Psoas muscle (tissue), 8 donors: Measurements from ENCODE around the gene GPATCH1. TPM values are rescaled to one million over a fixed set of nuclear protein-coding genes. Genes with fewer than 3 reads are reported as not detected.
"Not testable (repeated sequence)": the region's sequence is repeated elsewhere in the genome, so short reads cannot be mapped to it uniquely, and the experiment has no call there.

Experiments used
- ATAC-seq, 4 donors: fragments of 200-7000 bp; cut with Tn5 transposase; one replicate each; pipeline ENCODE4 v1.9.1; 2020; ENCODE audit warnings: moderate library complexity in 3 of 4, mild to moderate bottlenecking in 2 of 4
- DNase-seq, 2 donors: peaks; one replicate each; pipeline ENCODE4 v3.0.0-alpha.2; 2020
- H3K27ac ChIP-seq: fragments of 200-600 bp; one replicate; pipeline ENCODE4 v1.8.0; 2022
- H3K27me3 ChIP-seq, 3 donors: fragments of 200-600 bp in 1 of 3; one replicate each; pipeline versions ENCODE4 v1.6.1 to v1.8.0; 2013 to 2022; ENCODE audit warnings: low read length in 2 of 3, mild to moderate bottlenecking in 2 of 3, moderate library complexity in 1 of 3; ENCODE audit not compliant: insufficient read depth in 3 of 3
- H3K36me3 ChIP-seq, 2 donors: fragments of 200-600 bp in 1 of 2; one replicate each; pipeline versions ENCODE4 v1.6.1 to v1.8.0; 2013 to 2022; ENCODE audit warnings: low read depth in 1 of 2, mild to moderate bottlenecking in 1 of 2, moderate library complexity in 1 of 2; ENCODE audit not compliant: insufficient read depth in 1 of 2
- H3K4me1 ChIP-seq: fragments of 200-600 bp; one replicate; pipeline ENCODE4 v1.8.0; 2022
- H3K4me3 ChIP-seq: fragments of 200-600 bp; one replicate; pipeline ENCODE4 v1.8.0; 2022; ENCODE audit warnings: mild to moderate bottlenecking
- H3K9me3 ChIP-seq: fragments of 200-600 bp; one replicate; pipeline ENCODE4 v1.8.0; 2022
- WGBS, 3 donors: extraction: QIAGEN DNeasy Blood & Tissue Kit; methylation state at CpG; one replicate each; pipeline versions ENCODE4 v1.1.6 to v1.1.7; 2013; 5-methylcytosine and 5-hydroxymethylcytosine counted together
- intact Hi-C, 2 donors: fragments of 100-400 bp; cut with DNase I; formaldehyde crosslinking; loops; one replicate each; pipeline versions ENCODE4 v1.11.0 to v1.14.2; 2022
- long read RNA-seq, 2 donors: library from polyadenylated mRNA; unstranded; transcript quantifications; one replicate each; pipeline ENCODE4 v2.0.0, GENCODE V29; 2021
- polyA plus RNA-seq, 3 donors: library from polyadenylated mRNA; stranded (reverse); fragments of 200-250 nt; gene quantifications; one replicate each; pipeline ENCODE4 v1.2.3, GENCODE V29; 2013
- total RNA-seq, 4 donors: library from RNA; stranded (reverse); fragmentation: NEBNext Ultra II Directional in 2 of 4; extraction: Animal tissue kit (Norgen Biotek cat#: 25700) in 2 of 4; gene quantifications; one replicate each; pipeline versions ENCODE4 v1.2.1 to v1.2.4, GENCODE V29; 2021 to 2023
- TF ChIP-seq, protein P1 (sequence below): fragments of 200-600 bp; IDR thresholded peaks from one replicate; pipeline ENCODE4 v1.8.0; 2022; ENCODE audit warnings: antibody characterized with exemption
- donor health status: healthy with polysubstance abuse.
- donor health status: DM: no; HTN: no; CAD: no; lungs with moderate emphysema.
- donor health status: Bipolar disorder and iron deficiency.
- donor health status: healthy.
- donor health status: DM: yes; HTN: yes; CAD: no.
- donor health status: DM: no; HTN: no; CAD: no.
- donor health status: DM: no; HTN: no; CAD: no.
- donor health status: DM: yes; HTN: yes; CAD: no.

Gene GPATCH1, protein sequence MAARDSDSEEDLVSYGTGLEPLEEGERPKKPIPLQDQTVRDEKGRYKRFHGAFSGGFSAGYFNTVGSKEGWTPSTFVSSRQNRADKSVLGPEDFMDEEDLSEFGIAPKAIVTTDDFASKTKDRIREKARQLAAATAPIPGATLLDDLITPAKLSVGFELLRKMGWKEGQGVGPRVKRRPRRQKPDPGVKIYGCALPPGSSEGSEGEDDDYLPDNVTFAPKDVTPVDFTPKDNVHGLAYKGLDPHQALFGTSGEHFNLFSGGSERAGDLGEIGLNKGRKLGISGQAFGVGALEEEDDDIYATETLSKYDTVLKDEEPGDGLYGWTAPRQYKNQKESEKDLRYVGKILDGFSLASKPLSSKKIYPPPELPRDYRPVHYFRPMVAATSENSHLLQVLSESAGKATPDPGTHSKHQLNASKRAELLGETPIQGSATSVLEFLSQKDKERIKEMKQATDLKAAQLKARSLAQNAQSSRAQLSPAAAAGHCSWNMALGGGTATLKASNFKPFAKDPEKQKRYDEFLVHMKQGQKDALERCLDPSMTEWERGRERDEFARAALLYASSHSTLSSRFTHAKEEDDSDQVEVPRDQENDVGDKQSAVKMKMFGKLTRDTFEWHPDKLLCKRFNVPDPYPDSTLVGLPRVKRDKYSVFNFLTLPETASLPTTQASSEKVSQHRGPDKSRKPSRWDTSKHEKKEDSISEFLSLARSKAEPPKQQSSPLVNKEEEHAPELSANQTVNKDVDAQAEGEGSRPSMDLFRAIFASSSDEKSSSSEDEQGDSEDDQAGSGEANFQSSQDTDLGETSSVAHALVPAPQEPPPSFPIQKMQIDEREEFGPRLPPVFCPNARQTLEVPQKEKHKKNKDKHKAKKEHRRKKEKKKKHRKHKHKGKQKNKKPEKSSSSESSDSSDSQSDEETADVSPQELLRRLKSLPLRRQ
- total RNA-seq (1 to 10 TPM; 3.1 to 7.5 (median 5.6) TPM), polyA plus RNA-seq (1 to 10 TPM; 3.3 to 5.3 (median 3.4) TPM)
- long read RNA-seq, donor 1, partial matches to known transcripts = 0 of 4 reads
- long read RNA-seq, donor 1, other reads (novel, unspliced or antisense) = 0 of 4 reads
- long read RNA-seq, donor 2, transcript GPATCH1-201 (20 exons, 3,492 nt) = major isoform, 7 of 12 reads
- long read RNA-seq, donor 2, partial matches to known transcripts = 4 of 12 reads
- long read RNA-seq, donor 2, other reads (novel, unspliced or antisense) = 1 of 12 reads

DNA sequence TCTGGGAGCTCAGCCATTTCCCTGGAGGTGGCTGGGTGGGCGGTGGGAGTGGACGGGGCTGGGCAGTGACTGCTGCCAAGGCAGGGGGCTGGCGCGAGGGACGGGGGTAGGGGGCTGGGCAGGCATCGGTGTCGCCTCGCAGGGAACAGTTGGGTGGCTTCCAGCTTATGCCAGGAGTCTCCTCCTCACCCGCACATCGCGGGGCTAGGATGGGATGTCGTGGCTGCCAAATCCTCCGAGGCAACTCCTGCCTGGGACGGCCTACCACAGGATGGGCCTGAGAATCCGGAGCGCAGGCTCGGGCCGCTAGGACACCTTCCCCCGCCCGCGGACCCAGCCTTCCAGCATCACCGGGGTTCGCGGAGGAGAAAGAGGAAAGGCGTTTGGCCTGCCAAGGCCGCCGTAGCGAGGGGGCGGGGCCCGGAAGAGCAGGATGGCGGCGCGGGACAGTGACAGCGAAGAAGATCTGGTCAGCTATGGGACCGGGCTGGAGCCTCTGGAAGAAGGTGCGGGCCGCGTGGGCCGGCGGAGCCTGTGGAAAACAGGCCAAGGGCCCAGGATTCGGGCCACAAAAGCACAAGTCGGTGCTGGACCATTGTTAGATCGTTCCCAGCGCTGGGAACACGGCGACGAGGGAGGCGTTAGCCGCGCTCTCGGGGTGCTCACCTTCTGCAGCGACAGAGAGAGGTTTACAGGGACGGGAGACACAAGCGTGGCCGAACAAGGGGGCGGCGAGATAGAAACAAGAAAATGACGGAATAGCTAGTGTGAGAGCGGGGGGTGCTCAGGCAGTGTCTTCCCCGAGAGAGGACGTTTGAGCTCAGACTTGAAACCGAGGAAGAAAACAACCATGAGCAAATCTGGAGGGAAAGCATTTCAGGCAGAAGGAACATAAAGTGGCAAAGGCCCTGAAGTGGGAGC lies at the start of gene GPATCH1:
TSS of gene GPATCH1 (plus strand) at position 421 of the 921 bp plus-strand sequence. CDS start at position 434, 13 bp downstream.
- DNase-seq = peak; percentile 92
- peak; percentile 88 to 99 (median 96) for ATAC-seq
- H3K4me1 ChIP-seq = peaks cover 21% of the 10 kb centered on the region
- intact Hi-C loops = loop anchor here in 1 of 2 donors (5.0 kb wide), 1 partner anchor 104 kb away; no protein-coding TSS in a partner anchor
- no peaks in the 10 kb centered on the region for H3K27me3 ChIP-seq
- H3K27ac ChIP-seq = peak within 1 kb of the TSS; percentile 81
- no peaks in the 10 kb centered on the region for H3K36me3 ChIP-seq
- TF ChIP-seq, protein P1, sequence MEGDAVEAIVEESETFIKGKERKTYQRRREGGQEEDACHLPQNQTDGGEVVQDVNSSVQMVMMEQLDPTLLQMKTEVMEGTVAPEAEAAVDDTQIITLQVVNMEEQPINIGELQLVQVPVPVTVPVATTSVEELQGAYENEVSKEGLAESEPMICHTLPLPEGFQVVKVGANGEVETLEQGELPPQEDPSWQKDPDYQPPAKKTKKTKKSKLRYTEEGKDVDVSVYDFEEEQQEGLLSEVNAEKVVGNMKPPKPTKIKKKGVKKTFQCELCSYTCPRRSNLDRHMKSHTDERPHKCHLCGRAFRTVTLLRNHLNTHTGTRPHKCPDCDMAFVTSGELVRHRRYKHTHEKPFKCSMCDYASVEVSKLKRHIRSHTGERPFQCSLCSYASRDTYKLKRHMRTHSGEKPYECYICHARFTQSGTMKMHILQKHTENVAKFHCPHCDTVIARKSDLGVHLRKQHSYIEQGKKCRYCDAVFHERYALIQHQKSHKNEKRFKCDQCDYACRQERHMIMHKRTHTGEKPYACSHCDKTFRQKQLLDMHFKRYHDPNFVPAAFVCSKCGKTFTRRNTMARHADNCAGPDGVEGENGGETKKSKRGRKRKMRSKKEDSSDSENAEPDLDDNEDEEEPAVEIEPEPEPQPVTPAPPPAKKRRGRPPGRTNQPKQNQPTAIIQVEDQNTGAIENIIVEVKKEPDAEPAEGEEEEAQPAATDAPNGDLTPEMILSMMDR = no peak
- H3K4me3 ChIP-seq = peak within 1 kb of the TSS; percentile 94
- no peaks in the 10 kb centered on the region for H3K9me3 ChIP-seq
- 1% methylated on average over 56 to 62 of the region's 62 CpGs for WGBS, 3 donors

DNA sequence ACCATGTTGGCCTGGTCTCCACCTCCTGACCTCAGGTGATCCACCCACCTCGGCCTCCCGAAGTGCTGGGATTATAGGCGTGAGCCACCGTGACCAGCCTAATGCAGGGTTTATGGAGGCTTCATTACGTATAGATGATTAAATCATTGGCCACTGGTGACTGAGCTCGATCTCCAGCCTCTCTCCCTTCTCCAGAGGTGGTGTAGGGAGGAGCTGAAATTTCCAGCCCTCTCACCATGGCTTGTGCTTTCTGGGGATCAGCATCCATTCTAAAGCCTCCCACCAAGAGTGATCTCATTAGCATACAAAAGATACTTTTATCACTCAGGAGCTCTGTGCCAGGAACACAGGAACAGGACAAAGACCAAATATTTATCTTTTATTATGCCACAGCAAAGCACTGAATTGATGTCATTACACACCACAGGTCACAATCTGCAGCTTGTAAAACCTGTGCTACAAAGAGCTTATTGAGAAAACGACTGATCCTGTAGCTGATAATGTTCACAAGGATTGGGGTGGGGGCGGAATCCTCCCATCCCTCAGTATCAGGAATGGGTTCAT lies 48.7 kb upstream of the GPATCH1 start:
- no peak for DNase-seq
- WGBS, 3 donors = 35 to 50% (median 44%) methylated on average over 8 of the region's 8 CpGs
- no peak for ATAC-seq
- H3K36me3 ChIP-seq = no peaks in the 10 kb centered on the region
- TF ChIP-seq, protein P1 = no peak
- peaks cover 3% of the 10 kb centered on the region for H3K9me3 ChIP-seq
- intact Hi-C loops = no loop called here
- no peaks in the 10 kb centered on the region for H3K27me3 ChIP-seq
- no peak overlapping the region for H3K4me3 ChIP-seq
- no peaks in the 10 kb centered on the region for H3K4me1 ChIP-seq
- no peak overlapping the region for H3K27ac ChIP-seq

DNA sequence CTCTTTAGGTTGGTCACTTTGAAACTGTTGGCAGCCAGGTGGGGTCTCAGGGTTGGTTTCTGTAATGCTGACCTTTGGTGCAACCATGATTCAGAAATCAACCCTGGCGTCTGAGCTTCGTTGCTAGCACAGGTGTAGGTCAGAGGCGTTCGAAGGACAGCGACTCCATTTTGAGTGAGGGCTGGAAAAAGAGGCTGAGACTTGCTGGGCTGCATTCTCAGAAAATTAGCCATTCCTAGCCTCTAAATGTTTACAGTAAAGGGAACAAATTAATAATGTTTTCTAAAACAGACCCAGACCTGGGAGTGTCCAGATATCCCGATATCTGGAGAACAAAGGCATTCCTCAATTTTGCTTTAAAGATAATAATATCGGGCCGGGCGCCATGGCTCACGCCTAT lies 45.5 kb upstream of the GPATCH1 start:
- ATAC-seq = no peak
- H3K27ac ChIP-seq = no peak overlapping the region
- no peaks in the 10 kb centered on the region for H3K27me3 ChIP-seq
- 92 to 95% (median 93%) methylated on average over 10 of the region's 10 CpGs for WGBS, 3 donors
- intact Hi-C loops = no loop called here
- H3K4me3 ChIP-seq = no peak overlapping the region
- no peaks in the 10 kb centered on the region for H3K4me1 ChIP-seq
- H3K36me3 ChIP-seq = no peaks in the 10 kb centered on the region
- TF ChIP-seq, protein P1 = no peak
- no peaks in the 10 kb centered on the region for H3K9me3 ChIP-seq
- no peak for DNase-seq

DNA sequence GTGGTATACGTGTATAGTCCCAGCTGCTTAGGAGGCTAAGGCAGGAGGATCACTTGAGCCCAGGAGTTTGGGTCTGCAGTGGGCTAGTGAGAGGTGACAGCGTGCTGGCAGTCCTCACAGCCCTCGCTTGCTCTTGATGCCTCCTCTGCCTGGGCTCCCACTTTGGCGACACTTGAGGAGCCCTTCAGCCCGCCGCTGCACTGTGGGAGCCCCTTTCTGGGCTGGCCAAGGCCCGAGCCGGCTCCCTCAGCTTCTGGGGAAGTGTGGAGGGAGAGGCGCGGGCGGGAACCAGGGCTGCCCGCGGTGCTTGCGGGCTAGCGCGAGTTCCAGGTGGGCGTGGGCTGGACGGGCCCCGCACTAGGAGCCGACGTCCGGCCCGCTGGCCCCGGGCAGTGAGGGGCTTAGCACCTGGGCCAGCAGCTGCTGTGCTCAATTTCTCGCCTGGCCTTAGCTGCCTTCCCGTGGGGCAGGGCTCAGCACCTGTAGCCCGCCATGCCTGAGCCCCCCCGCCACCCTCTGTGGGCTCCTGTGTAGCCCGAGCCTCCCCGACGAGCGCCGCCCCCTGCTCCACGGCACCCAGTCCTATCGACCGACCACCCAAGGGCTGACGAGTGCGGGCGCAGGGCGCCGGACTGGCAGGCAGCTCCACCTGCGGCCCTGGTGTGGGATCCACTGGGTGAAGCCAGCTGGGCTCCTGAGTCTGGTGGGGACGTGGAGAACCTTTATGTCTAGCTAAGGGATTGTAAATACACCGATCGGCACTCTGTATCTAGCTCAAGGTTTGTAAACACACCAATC lies 44.4 kb upstream of the GPATCH1 start:
- H3K27me3 ChIP-seq, H3K36me3 ChIP-seq, DNase-seq, ATAC-seq, H3K4me3 ChIP-seq, H3K4me1 ChIP-seq, H3K27ac ChIP-seq, intact Hi-C loops, H3K9me3 ChIP-seq: not testable (repeated sequence)
- WGBS, 3 donors = 90 to 94% (median 91%) methylated on average over 43 to 45 of the region's 45 CpGs

DNA sequence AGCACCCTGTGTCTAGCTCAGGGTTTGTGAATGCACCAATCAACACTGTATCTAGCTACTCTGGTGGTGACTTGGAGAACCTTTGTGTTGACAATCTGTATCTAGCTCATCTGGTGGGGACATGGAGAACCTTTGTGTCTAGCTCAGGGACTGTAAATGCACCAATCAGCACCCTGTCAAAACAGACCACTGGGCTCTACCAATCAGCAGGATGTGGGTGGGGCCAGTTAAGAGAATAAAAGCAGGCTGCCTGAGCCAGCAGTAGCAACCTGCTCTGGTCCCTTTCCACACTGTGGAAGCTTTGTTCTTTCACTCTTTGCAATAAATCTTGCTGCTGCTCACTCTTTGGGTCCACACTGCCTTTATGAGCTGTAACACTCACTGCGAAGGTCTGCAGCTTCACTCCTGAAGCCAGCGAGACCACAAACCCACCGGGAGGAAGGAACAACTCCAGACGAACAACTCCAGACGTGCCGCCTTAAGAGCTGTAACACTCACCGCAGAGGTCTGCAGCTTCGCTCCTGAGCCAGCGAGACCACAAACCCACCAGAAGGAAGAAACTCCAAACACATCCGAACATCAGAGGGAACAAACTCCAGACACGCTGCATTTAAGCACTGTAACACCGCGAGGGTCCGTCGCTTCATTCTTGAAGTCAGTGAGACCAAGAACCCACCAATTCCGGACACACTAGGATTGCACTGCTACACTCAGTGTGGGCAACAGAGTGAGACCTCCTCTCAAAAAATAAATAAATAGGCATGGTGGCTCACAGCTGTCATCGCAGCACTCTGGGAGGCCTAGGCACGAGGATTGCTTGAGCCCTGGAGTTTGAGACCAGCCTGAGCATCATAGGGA lies 43.6 kb upstream of the GPATCH1 start:
- H3K27me3 ChIP-seq, H3K4me1 ChIP-seq, H3K27ac ChIP-seq, H3K36me3 ChIP-seq, H3K4me3 ChIP-seq, ATAC-seq, DNase-seq, intact Hi-C loops, H3K9me3 ChIP-seq: not testable (repeated sequence)
- WGBS, 3 donors = 69 to 83% (median 81%) methylated on average over 18 of the region's 18 CpGs
